OCI-LY7 (cell line): ENCODE data around the gene TPRG1.

ENCODE experiments used
- CTCF ChIP-seq: fragments of 200-600 bp; sonication (generic); conservative IDR thresholded peaks from 2 replicates; pipeline ENCODE4 v1.5.1; 2014; ENCODE audit warnings: mild to moderate bottlenecking, antibody characterized with exemption, low read length, moderate library complexity, mixed read lengths
- EZH2phosphoT487 ChIP-seq: fragments of 200-600 bp; sonication (generic); IDR thresholded peaks from 2 replicates; pipeline ENCODE4 v1.6.1; 2018; ENCODE audit warnings: low read depth, borderline replicate concordance, mild to moderate bottlenecking, mixed run types, antibody characterized with exemption, low read length, moderate library complexity, mixed read lengths

- TF ChIP-seq CTCF: no peak
- no peak for TF ChIP-seq EZH2phosphoT487
Observed at GRCh38 chr3:189229196-189229828, 57.5 kb downstream of the TPRG1 start.
